GM19238 (cell line): ENCODE results near the gene MARS1.
"Not testable (repeated sequence)": the region's sequence is repeated elsewhere in the genome, so short reads cannot be mapped to it uniquely, and the experiment has no call there.

Experiments used
- DNase-seq: peaks from one replicate; pipeline ENCODE4 v3.0.0; 2011; ENCODE audit warnings: low spot score; ENCODE audit not compliant: insufficient read length

Gene MARS1

DNA sequence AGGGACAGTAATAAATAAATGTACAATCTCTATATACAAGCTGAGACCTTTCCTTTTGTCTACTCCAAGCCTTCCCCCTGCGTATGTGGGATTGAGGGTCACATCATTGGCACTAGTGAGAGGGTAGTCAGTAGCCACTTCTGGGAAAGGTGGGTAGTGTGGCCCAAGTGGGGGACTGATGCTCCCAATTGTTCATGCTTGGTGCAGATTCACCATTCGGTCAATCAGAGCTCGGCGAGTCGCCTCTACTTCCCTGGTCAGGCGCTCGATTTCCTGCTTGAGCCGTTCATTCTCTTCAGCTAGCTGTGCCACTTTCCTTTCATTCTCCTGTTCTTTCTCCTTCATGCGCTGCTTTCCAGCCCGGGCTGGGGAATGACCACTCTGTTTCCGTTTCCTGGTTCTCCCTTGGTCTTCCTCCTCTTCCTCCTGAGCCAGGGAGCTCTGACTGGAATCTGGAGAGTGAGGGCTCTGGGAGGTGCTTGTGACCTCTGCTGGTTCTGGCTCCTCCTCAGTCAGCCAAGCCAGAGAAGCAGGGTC, 28.8 kb downstream of the MARS1 start:
- DNase-seq: no peak

DNA sequence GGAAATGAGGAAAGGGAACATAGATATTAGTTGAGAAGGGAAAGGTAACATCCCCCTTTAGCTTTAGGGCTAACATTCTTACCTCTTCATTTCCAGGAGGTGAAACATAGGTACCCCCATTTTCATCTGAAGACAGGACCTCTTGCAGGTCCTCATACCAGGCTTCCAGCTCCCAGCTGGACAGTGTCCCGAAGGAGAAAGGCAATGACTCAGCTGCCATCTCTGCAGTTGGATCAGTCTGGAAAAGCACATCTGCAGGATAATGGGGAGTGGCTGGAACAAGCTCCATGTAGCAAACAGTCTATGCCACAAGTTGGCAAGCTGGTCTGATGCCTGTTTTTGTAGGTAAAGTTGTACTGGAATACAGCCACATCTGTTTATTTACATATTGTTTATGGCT, 29.3 kb downstream of the MARS1 start:
- no peak for DNase-seq

DNA sequence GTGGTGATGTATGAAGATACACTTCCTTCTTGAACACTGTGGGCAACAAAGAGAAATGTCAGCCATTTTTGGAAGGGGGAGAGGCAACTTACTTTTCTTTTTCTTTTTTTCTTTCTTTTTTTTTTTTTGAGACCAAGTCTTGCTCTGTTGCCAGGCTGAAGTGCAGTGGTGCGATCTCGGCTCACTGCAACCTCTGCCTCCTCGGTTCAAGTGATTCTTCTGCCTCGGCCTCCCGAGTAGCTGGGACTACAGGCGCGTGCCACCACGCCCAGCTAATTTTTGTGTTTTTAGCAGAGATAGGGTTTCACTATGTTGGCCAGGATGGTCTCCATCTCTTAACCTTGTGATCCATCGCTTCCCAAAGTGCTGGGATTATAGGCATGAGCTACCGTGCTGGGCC, 29.9 kb downstream of the MARS1 start:
- not testable (repeated sequence) for DNase-seq

DNA sequence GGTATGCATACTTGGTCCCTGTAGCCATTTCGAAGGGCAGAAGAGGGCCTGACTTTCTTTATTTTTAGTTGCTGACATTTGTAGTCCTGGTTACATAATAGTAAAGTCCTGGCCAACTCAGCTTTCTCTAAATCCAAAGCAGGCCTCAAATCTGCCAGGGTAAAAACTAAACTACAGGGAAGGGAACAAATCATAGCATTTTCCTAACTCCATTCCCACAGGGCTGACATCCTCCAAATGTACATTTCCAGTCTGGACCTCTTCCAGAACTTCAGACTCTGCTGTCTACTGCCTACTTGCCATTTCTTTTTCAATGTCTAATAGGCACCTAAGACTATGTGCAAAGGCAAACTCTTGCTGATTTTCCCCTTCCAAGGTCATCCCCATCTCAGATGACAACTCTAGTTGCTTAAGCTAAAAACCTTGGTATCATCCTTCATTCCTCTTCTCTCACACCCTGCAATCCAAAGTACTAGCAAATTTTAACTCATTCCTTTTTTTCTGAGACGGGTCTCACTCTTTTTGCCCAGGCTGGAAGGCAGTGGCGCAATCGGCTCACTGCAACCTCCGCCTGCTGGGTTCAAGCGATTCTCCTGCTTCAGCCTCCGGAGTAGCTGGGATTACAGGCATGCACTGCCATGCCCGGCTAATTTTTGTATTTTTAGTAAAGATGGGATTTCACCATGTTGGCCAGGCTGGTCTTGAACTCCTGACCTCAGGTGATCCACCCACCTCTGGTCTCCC, 30.5 kb downstream of the MARS1 start:
- DNase-seq: no peak

DNA sequence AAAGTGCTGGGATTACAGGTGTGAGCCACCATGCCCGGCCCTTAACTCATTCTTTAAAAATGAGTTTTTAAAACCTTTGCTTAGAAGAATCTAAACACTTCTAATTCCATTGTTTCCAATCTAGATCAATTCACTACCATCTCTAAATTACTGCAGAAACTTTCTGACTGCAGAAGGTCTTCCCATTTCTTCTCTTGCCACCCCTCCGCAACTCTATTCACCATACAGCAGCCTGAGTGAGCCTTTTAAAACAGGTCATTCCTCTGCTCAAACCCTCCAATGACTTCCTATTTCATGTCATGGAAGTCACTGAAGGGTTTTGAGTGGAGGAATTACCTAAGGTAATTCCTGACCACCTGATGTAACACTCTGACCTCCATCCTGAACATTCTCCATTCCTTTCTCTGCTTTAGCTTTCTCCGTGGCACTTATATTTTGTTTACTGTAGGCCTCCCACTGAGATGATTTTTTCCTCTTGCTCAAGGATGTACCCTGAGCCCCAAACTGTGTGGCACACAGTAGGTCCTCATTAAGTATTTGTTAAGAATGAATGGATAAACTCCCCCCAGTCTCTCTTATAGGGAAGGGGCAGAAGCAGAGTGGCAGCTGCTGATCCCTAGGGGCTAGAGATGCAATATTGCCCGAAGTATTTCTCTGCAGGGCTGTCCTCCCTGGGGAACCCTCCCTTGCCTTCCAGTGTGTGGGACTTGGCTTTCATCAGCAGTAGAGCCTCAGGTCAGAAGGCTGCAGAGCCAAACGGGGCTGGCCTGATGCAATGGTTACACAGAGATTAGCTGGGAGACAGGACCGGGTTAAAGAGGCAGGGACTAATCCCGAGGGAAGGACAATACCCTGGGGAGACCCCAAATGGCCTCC, 31.3 kb downstream of the MARS1 start:
- DNase-seq: no peak

DNA sequence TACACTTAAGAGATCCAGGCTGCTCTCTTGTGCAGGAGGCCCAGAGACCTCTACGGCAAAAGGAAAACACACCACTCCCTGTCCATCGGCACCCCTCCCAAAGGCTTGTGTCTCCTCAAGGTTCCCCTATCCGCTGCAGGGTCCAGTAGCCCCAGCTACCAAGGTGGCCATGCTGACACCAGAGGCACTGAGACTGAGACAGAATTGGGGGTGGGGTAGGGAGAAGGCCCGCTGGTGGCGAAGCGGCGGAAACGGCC, 31.9 kb downstream of the MARS1 start:
- no peak for DNase-seq

DNA sequence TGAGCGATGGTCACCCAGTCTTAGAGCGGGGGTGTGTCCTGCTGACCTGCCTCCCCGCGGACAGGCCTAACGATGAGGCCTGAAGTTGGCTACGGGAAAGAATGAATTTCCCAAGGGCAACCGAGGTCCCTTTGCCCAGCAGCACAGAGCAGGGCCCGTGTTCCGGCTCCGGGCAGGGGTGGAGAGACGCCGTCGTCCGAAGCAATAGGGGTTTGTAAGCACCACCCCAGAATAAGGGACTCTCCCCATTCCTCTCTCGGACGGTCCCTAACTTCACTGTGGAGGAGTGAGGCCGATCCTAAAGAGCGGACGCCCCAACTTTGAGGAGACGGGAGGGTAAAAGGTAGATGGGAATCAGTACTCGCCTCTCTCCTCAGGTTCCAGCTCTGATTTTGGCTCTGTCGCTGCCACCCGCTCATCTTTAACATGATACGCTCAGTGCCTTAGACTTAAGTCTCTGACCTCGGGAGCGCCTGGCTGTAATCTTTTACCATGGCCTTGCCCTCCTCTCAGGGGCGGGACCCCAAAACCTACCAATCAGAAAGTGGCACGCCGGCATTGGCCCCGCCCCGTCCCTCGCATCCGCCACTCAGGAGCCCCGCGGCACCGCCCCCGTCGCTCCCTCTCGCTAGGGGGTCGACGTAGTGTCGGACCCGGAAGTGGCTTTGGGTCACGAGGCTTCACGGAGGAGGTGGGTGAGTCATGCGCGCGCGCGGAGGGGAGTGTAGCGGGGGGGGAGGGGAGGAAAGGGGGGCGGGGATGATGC, 32.4 kb downstream of the MARS1 start, which contains the start of gene DDIT3:
Gene DDIT3, minus strand, starts transcription at position 462 of the 766 bp plus-strand sequence. CDS start 3,108 bp downstream, outside the sequence.
- peak; percentile 91 for DNase-seq

DNA sequence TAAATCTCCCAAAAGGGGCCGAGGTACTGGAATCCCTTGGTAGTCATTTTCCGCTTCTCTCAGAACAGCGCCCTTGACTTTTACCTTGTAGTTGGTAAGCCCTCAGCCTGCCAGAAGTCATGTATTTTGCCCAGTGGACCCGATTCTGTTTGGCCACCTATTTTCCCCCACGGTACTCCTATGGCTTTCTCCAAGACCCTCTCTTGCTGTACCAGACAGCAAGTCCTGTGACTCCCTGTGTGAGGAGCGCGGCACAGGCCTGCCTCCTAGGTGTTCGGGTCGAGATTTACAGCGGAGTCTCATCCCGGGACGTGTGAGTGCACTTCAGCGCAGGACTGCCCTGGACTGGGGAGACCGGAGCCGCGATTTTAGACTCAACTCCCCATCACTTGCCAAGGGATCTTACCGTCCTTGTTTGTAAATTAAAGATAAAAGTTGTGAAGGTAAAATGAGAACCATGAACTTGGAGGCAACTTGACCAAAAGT, 33.7 kb downstream of the MARS1 start:
- DNase-seq: no peak

DNA sequence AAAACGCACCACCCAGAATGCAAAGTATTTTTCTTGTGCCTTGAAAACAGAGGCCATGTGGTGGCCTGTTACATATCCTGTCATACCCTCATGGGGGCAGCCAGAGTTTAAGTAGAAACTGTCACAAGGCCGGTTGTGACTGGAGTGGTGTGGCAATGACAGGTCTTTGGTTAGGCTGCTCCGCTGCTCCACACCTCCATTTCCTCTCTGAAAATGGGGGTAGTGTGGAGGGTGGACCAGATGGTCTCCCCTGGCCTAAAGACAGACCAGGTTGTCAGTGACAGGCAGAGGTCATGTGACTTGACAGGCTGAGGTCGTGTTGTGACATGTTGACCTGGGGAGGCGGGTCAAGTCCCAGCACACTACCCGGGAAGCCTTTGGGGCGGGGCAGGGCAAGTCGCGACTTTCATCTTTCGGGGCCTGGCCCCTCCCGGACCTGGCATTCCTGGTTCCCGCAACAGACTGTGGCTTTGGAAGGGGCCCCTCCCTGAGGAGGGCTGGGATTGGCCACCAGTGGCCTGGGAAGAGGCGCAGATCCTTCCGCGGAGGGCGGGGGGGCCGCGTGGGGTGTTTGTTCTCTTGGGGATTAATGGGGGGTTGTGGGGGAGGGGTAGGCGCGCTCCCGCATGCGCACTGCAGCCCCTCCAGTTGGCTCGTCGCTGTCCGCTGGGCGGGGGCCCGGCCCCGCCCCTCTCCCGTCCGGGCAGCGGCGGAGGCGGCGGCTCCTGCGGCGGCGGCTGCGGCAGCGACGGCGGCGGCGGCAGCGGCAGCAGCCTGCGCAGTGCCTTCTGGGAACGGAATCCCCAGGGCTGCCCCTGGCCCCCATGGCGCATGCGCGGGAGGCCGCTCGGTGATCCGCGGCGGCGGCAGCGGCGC, 34.4 kb downstream of the MARS1 start, which contains the start of gene MBD6:
Gene MBD6, plus strand, starts transcription at position 814 of the 876 bp plus-strand sequence. CDS start 1,480 bp downstream, outside the sequence.
- peak; percentile 96 for DNase-seq

DNA sequence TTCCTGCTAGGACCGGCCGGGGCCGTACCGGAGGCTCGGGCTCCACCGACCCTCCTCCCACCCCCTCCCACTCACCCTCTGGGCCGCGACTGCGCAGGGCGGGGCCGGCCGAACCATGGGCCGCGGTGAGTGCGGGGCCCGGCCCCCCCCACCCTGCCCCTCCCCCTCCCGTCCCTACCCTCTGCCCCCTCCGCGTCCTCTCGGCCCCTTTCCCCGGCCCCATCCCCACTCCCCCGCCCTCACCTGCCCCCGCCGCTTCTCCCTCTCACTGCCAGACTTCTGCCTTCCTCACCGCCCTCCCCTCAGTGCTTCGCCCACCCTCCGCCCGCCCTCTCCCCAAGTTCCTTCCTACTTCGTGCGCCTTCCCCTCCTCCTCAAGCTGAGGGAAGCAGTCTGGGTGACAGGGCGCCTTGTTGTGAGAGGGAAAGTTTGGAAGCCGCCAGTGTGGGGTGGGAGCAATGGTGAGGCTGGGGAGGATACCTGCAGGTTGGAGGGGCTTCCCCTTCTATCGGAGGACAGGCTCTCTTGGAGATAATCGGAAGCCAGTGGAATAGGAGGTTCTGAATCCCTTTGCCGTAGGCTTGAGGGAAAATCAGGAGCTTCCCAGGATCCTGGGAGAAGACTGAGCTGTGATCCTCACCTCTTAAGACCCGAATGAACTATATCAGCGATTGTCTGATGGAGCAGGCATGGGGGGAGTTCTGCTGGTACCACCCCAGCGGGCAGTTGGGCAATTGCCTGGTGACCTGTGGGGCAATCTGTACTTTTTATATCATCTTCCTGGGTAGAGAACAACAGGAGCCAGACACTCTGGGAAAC, 35.2 kb downstream of the MARS1 start:
- no peak for DNase-seq

DNA sequence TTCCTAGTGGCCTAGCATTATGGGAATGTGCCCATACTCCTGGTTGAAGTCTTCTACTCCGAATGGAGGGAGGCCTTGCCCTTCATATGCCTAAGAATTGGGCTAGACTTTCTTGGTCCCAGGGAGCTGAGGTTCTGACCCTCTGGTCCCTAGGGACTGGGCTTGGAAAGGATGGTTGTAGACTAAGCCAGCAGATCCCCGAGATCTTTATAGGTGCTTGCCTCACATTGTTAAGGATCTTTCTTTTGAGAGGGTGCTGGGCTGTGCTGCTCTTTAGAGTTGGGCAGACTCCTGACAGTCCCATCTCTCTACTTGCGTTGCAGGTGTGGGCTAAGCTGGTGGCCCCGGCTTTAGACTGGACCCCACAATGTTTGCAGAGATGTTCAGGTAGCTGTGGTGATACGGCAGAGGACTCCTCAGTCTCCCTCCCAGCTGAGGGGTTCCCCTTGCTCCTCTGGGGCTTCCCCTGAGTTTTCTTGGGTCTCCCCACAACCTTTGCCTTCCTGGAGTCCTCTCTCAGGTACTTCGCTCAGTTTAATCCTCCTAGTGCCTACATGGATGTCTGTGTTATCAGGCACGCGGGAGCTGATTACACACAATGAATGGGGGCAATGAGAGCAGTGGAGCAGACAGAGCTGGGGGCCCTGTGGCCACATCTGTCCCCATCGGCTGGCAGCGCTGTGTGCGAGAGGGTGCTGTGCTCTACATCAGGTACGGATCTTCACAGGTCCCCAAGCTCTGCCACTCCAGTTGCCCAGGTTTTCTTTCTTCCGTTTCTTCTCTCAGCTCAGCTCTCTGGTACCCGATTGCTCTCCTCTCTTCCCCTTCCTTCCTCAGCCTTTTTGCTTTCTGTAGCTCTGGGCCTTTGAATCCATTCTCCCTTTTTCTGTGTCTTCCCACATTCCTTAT, 36.1 kb downstream of the MARS1 start:
- DNase-seq: no peak

DNA sequence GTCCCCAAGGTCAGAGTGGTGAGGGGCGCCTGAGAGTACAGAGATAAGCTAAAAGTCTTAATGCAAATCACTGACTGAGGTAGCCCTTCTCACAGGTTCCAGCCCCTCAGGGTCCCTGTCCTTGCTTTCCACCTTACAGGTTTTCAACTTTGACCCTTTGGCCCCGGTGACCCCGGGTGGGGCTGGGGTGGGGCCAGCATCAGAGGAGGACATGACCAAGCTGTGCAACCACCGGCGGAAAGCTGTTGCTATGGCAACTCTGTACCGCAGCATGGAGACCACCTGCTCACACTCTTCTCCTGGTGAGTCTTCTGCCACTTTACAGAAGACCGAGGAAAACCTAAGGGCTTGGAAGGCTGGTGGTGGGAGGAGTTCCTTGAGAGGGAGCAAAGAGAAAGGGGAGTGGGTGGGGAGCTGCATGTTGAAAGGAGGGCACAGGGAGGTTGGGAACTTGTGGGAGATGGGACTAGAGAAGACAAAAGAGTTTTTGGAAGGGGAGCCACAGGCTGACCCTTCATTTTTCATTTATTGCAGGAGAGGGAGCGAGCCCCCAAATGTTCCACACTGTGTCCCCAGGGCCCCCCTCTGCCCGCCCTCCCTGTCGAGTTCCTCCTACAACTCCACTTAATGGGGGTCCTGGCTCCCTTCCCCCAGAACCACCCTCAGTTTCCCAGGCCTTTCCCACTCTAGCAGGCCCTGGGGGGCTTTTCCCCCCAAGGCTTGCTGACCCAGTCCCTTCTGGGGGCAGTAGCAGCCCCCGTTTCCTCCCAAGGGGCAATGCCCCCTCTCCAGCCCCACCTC, 37.1 kb downstream of the MARS1 start:
- DNase-seq: no peak

DNA sequence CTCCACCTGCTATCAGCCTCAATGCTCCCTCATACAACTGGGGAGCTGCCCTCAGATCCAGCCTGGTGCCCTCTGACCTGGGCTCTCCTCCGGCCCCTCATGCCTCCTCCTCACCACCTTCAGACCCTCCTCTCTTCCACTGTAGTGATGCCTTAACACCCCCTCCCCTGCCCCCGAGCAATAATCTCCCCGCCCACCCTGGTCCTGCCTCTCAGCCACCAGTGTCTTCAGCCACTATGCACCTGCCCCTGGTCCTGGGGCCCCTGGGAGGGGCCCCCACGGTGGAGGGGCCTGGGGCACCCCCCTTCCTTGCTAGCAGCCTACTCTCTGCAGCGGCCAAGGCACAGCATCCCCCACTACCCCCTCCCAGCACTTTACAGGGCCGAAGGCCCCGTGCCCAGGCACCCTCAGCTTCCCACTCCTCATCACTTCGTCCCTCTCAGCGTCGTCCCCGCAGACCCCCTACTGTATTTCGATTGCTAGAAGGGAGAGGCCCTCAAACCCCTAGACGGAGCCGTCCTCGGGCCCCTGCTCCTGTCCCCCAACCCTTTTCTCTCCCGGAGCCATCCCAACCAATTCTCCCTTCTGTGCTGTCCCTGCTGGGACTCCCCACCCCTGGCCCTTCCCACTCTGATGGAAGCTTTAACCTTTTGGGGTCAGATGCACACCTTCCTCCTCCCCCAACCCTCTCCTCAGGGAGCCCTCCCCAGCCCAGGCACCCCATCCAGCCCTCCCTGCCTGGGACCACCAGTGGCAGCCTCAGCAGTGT, 37.9 kb downstream of the MARS1 start:
- DNase-seq: no peak

DNA sequence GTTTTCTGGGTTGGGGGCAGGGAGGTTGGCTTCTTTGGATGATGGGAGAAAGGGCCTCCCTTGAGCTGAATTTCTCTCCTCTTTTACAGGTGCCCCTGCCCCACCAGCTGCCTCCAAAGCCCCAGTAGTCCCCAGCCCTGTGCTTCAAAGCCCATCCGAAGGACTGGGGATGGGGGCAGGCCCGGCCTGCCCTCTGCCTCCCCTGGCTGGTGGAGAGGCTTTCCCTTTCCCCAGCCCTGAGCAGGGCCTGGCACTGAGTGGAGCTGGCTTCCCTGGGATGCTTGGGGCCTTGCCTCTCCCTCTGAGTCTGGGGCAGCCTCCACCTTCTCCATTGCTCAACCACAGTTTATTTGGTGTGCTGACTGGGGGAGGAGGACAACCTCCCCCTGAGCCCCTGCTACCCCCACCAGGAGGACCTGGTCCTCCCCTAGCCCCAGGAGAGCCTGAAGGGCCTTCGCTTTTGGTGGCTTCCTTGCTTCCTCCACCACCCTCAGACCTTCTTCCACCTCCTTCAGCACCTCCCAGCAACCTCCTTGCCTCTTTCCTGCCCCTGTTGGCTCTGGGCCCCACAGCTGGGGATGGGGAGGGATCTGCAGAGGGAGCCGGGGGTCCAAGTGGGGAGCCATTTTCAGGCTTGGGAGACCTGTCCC, 38.7 kb downstream of the MARS1 start:
- DNase-seq: no peak

DNA sequence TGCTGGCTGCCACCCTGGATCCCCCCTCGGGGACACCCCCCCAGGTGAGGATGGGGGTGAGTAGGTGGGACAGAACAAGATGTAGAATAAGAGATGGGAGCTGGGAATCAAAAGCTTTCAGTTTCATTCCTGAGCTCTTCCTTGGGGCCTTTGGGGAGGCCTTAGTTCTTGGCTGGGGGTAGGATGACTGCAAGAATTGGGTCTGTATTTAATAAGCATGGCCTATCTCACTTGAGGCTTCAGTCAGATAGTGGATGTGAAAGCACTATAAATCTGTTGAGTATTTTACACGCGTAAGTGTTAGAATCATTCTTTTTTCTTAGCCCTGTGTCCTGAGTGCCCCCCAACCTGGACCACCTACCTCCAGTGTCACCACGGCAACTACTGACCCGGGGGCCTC, 39.3 kb downstream of the MARS1 start:
- DNase-seq: no peak

DNA sequence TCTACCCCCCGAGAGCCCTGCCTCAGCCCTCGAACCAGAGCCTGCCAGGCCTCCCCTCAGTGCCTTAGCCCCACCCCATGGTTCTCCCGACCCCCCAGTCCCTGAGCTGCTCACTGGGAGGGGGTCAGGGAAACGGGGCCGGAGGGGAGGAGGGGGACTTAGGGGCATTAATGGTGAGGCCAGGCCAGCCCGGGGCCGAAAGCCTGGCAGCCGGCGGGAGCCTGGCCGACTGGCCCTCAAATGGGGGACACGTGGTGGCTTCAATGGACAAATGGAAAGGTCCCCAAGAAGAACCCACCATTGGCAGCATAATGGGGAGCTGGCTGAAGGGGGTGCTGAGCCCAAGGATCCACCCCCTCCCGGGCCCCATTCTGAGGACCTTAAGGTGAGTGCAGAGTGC, 40.3 kb downstream of the MARS1 start:
- DNase-seq: no peak
